K562 (cell line): ENCODE measurements around the gene ZNF143. TPM values are rescaled to one million over a fixed set of nuclear protein-coding genes. Genes with fewer than 3 reads are reported as not detected.

Experiments
- MYBL2 ChIP-seq, 2 experiments: fragments of 450-650 bp in 1 of 2; sonication (generic) in 1 of 2; formaldehyde crosslinking in 1 of 2; IDR thresholded peaks; 2 replicates each; pipeline versions ENCODE4 v1.6.1 to v1.8.1; 2017 to 2022; ENCODE audit warnings: borderline replicate concordance in 1 of 2, inconsistent platforms in 1 of 2, low read depth in 1 of 2, mild to moderate bottlenecking in 1 of 2, missing genetic modification reagents in 1 of 2, moderate library complexity in 1 of 2
- NR2C2 ChIP-seq, 2 experiments: fragments of 200-800 bp in 1 of 2; sonication (Bioruptor generic) in 1 of 2; sonication (generic) in 1 of 2; formaldehyde crosslinking in 1 of 2; IDR thresholded peaks; 2 replicates each; pipeline versions ENCODE4 v1.6.1 to v1.8.0; 2016 to 2022; ENCODE audit warnings: mild to moderate bottlenecking in 1 of 2, missing compliant biosample characterization in 1 of 2, missing genetic modification characterization in 1 of 2, missing genetic modification reagents in 1 of 2
- NR2F6 ChIP-seq: fragments of 450-650 bp; formaldehyde crosslinking; IDR thresholded peaks from 2 replicates; pipeline ENCODE4 v1.4.0; 2020; ENCODE audit warnings: mild to moderate bottlenecking
- ZFX ChIP-seq: sonication (generic); formaldehyde crosslinking; IDR thresholded peaks from 2 replicates; pipeline ENCODE4 v1.8.0; 2022; ENCODE audit warnings: mild to moderate bottlenecking, missing genetic modification reagents, moderate library complexity
- ZNF263 ChIP-seq: sonication (generic); formaldehyde crosslinking; IDR thresholded peaks from 2 replicates; pipeline ENCODE4 v1.8.0; 2022; ENCODE audit warnings: mild to moderate bottlenecking, missing genetic modification reagents, borderline replicate concordance
- polyA plus RNA-seq, 8 experiments: library from polyadenylated mRNA; depleted of rRNA in 4 of 8; stranded (reverse) in 5 of 8; unstranded in 3 of 8; fragments of >200 nt; fragmentation: Nextera tagmentation in 2 of 8; fragmentation: Illumina TruSeq in 1 of 8; extraction: Ambion mirVana in 2 of 8; extraction: Trizol in 1 of 8; gene quantifications; 2 replicates each; pipeline versions ENCODE4 v1.2.1 to v1.2.3, GENCODE V29; 2011 to 2014; ENCODE audit warnings: inconsistent platforms in 1 of 8, missing spikeins in 1 of 8
- total RNA-seq, 7 experiments: library from RNA; depleted of rRNA in 6 of 7; stranded (reverse); fragments of >200 nt in 6 of 7; fragmentation: Illumina TruSeq in 2 of 7; extraction: Trizol in 2 of 7; gene quantifications; 2 replicates each; pipeline versions ENCODE4 v1.2.1 to v1.2.3, GENCODE V29; 2011 to 2021; ENCODE audit warnings: low replicate concordance in 1 of 7
- TF ChIP-seq, protein P1 (sequence below): fragments of 450-650 bp; formaldehyde crosslinking; IDR thresholded peaks from 2 replicates; pipeline ENCODE4 v1.4.0; 2022; ENCODE audit warnings: missing genetic modification characterization
- TF ChIP-seq, protein P2 (sequence below), 2 experiments: fragments of 450-650 bp in 1 of 2; sonication (generic) in 1 of 2; formaldehyde crosslinking in 1 of 2; IDR thresholded peaks in 1 of 2; conservative IDR thresholded peaks in 1 of 2; 2 replicates each; pipeline versions ENCODE4 v1.6.1 to v1.8.1; 2016 to 2023; ENCODE audit warnings: mild to moderate bottlenecking in 2 of 2, moderate library complexity in 2 of 2, inconsistent platforms in 1 of 2, missing genetic modification reagents in 1 of 2

ZNF143 gene
- total and polyA plus RNA-seq, 9 of the 15 experiments (the other 6 are each of a cell fraction or from before 2014, with no cell fraction given), result 18.4 to 58.5 (median 27.1) TPM

DNA sequence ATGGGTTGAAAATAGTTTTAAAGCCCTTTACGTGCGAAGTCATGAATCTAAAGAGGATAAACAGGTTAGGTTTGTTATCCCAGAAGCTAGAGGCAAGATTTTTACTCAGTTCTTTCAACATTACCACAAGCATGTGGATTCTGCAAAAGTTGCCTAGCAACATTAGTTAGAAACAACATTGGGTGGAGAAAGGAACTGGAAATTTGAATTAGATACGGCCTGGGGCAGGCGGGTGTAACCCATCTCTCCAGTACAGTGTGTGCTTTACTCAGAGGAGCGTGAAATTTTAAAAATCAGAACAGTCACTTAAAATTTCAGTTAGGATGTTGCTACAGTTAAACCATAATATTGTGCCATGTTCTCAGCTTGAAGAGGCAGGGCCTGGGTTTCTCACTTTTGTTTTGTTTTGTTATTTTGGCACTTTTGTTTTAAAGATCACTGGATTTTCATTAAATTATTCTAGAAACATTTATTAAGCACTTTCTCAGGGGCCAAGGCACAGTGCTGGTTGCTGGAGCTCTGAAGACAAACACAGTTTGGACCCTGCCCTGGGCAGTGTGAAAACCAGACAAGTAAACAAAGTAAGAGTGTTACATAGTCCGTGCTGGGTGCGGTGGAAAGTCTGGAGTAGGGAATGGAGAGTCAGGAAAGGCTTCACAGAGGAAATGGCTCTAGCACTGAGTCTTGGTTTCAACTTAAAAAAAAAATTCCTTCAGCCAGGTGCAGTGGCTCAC lies 108.2 kb downstream of the ZNF143 start (continued):
- TF ChIP-seq, protein P1, sequence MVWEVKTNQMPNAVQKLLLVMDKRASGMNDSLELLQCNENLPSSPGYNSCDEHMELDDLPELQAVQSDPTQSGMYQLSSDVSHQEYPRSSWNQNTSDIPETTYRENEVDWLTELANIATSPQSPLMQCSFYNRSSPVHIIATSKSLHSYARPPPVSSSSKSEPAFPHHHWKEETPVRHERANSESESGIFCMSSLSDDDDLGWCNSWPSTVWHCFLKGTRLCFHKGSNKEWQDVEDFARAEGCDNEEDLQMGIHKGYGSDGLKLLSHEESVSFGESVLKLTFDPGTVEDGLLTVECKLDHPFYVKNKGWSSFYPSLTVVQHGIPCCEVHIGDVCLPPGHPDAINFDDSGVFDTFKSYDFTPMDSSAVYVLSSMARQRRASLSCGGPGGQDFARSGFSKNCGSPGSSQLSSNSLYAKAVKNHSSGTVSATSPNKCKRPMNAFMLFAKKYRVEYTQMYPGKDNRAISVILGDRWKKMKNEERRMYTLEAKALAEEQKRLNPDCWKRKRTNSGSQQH (CRISPR knock-in tag), result no peak
- TF ChIP-seq NR2F6 (CRISPR knock-in tag), result no peak
- TF ChIP-seq ZFX, result peak; percentile 39; the same call in 1 of the 2 replicates
- no peak for TF ChIP-seq ZNF263 (CRISPR knock-in tag)
- TF ChIP-seq, protein P2, sequence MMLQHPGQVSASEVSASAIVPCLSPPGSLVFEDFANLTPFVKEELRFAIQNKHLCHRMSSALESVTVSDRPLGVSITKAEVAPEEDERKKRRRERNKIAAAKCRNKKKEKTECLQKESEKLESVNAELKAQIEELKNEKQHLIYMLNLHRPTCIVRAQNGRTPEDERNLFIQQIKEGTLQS (IDR thresholded peaks at IDR 0.05), result no peak
- TF ChIP-seq, protein P2 (CRISPR knock-in tag; conservative IDR thresholded peaks at IDR 0.05), result no peak
- no peak for TF ChIP-seq NR2C2 (CRISPR knock-in tag; IDR thresholded peaks at IDR 0.05)
- no peak for TF ChIP-seq NR2C2 (tag; IDR thresholded peaks at IDR 0.05)
- no peak; the same call in 1 of the 2 replicates for TF ChIP-seq MYBL2 (IDR thresholded peaks at IDR 0.05; ENCODE audit: low read depth)
- no peak for TF ChIP-seq MYBL2 (CRISPR knock-in tag; IDR thresholded peaks at IDR 0.05; ENCODE audit: borderline replicate concordance)
